KMS-11 (cell line): ENCODE data around the gene ZNF311.

Source experiments
- H2AFZ ChIP-seq: fragments of 200-600 bp; sonication (generic); 2 replicates; pipeline ENCODE4 v1.6.1; 2016; ENCODE audit warnings: antibody characterized with exemption, mixed run types, low read depth
- H3K27ac ChIP-seq: fragments of 200-600 bp; sonication (generic); 2 replicates; pipeline ENCODE4 v1.6.1; 2016; ENCODE audit warnings: mild to moderate bottlenecking, mixed run types
- H3K27me3 ChIP-seq: fragments of 200-600 bp; sonication (generic); 2 replicates; pipeline ENCODE4 v1.6.1; 2017; ENCODE audit warnings: mild to moderate bottlenecking, low read depth, mixed run types, moderate library complexity; ENCODE audit not compliant: insufficient read depth
- H3K36me3 ChIP-seq: fragments of 200-600 bp; sonication (generic); 2 replicates; pipeline ENCODE4 v1.6.1; 2017; ENCODE audit warnings: mild to moderate bottlenecking, mixed run types; ENCODE audit not compliant: insufficient read depth
- H3K4me1 ChIP-seq: fragments of 200-600 bp; sonication (generic); 2 replicates; pipeline ENCODE4 v1.6.1; 2016; ENCODE audit warnings: mild to moderate bottlenecking, low read depth, mixed run types; ENCODE audit not compliant: poor library complexity, severe bottlenecking
- H3K4me2 ChIP-seq: fragments of 200-600 bp; sonication (generic); 2 replicates; pipeline ENCODE4 v1.7.0; 2016; ENCODE audit warnings: mild to moderate bottlenecking, mixed run types
- H3K4me3 ChIP-seq: fragments of 200-600 bp; sonication (generic); IDR thresholded peaks from 2 replicates; pipeline ENCODE4 v1.6.1; 2017; ENCODE audit warnings: low read depth, low read length, mixed read lengths; ENCODE audit not compliant: insufficient read depth
- H3K79me2 ChIP-seq: fragments of 200-600 bp; sonication (generic); 2 replicates; pipeline ENCODE4 v1.6.1; 2016; ENCODE audit warnings: low read depth, mixed run types; ENCODE audit not compliant: insufficient read depth
- H3K9ac ChIP-seq: fragments of 200-600 bp; sonication (generic); 2 replicates; pipeline ENCODE4 v1.6.1; 2016; ENCODE audit warnings: mild to moderate bottlenecking, mixed run types
- H4K20me1 ChIP-seq: fragments of 200-600 bp; sonication (generic); 2 replicates; pipeline ENCODE4 v1.6.1; 2016; ENCODE audit warnings: mild to moderate bottlenecking, mixed run types; ENCODE audit not compliant: insufficient read depth
- CTCF ChIP-seq: fragments of 200-600 bp; sonication (generic); conservative IDR thresholded peaks from 2 replicates; pipeline ENCODE4 v1.6.1; 2017; ENCODE audit warnings: low read depth, mild to moderate bottlenecking, antibody characterized with exemption, low read length, moderate library complexity, mixed read lengths

ZNF311 gene

GRCh38 chr6:29009358-29009757 lies 4.2 kb upstream of the ZNF311 start:
- TF ChIP-seq CTCF = no peak
- Histone ChIP-seq H4K20me1 (no peaks in the 10 kb centered on the region), H3K4me2 (no peak overlapping the region), H2AFZ (no peak overlapping the region), H3K4me1 (no peaks in the 10 kb centered on the region), H3K27me3 (no peaks in the 10 kb centered on the region), H3K9ac (no peak overlapping the region), H3K36me3 (no peaks in the 10 kb centered on the region), H3K79me2 (no peaks in the 10 kb centered on the region), H3K27ac (no peak overlapping the region), H3K4me3 (no peak overlapping the region)

GRCh38 chr6:29008089-29008488 lies 3.0 kb upstream of the ZNF311 start:
- H3K4me1 ChIP-seq = no peaks in the 10 kb centered on the region

GRCh38 chr6:28996844-28997510 lies 8.1 kb downstream of the ZNF311 start:
- H3K4me2 ChIP-seq = no peak overlapping the region
- H3K36me3 ChIP-seq = no peaks in the 10 kb centered on the region
- no peaks in the 10 kb centered on the region for H3K79me2 ChIP-seq
- H3K27me3 ChIP-seq = no peaks in the 10 kb centered on the region
- H3K4me3 ChIP-seq = no peak overlapping the region
- no peak overlapping the region for H3K9ac ChIP-seq
- H2AFZ ChIP-seq = no peak overlapping the region
- H4K20me1 ChIP-seq = no peaks in the 10 kb centered on the region
- H3K4me1 ChIP-seq = no peaks in the 10 kb centered on the region
- no peak for TF ChIP-seq CTCF
- H3K27ac ChIP-seq = no peak overlapping the region

More at GRCh38 chr6:29008089-29008488, 3.0 kb upstream of the ZNF311 start:
- no peak overlapping the region for H3K27ac ChIP-seq
- H2AFZ ChIP-seq = no peak overlapping the region
- no peak overlapping the region for H3K9ac ChIP-seq
- H3K4me2 ChIP-seq = no peak overlapping the region
- H3K36me3 ChIP-seq = no peaks in the 10 kb centered on the region
- no peaks in the 10 kb centered on the region for H3K79me2 ChIP-seq
- no peak overlapping the region for H3K4me3 ChIP-seq
- no peaks in the 10 kb centered on the region for H3K27me3 ChIP-seq
- no peak for TF ChIP-seq CTCF
- no peaks in the 10 kb centered on the region for H4K20me1 ChIP-seq

- H2AFZ ChIP-seq = no peak overlapping the region
- H3K79me2 ChIP-seq = no peaks in the 10 kb centered on the region
- no peaks in the 10 kb centered on the region for H3K27me3 ChIP-seq
- no peaks in the 10 kb centered on the region for H3K36me3 ChIP-seq
- no peak overlapping the region for H3K27ac ChIP-seq
- H3K9ac ChIP-seq = no peak overlapping the region
- H3K4me1 ChIP-seq = no peaks in the 10 kb centered on the region
- H3K4me3 ChIP-seq = no peak overlapping the region
- no peak overlapping the region for H3K4me2 ChIP-seq
- no peaks in the 10 kb centered on the region for H4K20me1 ChIP-seq
- TF ChIP-seq CTCF = no peak
Measured at GRCh38 chr6:28995093-28995650, 9.9 kb downstream of the ZNF311 start.
